ENCODE data around the gene GARIN5A.

DNA sequence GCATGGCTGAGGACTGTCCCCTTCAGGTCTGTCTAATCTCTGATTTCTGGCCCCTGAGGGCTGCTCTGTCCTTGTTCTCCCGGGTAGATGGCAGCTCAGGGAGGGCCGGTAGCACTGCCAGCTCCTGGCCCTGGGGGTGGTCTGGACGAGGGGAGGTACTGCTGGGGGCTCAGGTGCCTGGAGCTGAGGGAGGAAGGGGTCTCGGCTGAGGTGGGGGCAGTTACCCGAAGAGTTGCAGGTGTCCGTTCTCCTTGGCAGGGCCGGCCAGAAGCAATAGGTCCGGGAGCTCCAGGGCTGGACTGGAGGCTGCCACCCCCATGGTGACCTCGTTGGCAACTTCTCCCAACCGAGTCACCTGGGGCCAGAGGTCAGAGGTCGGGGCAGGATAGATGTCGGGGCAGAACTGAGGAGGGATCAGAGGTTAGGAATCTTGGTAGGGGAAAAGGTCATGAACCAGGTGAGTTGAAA, 1.5 kb downstream of the GARIN5A start:
- TF ChIP-seq, protein P1, sequence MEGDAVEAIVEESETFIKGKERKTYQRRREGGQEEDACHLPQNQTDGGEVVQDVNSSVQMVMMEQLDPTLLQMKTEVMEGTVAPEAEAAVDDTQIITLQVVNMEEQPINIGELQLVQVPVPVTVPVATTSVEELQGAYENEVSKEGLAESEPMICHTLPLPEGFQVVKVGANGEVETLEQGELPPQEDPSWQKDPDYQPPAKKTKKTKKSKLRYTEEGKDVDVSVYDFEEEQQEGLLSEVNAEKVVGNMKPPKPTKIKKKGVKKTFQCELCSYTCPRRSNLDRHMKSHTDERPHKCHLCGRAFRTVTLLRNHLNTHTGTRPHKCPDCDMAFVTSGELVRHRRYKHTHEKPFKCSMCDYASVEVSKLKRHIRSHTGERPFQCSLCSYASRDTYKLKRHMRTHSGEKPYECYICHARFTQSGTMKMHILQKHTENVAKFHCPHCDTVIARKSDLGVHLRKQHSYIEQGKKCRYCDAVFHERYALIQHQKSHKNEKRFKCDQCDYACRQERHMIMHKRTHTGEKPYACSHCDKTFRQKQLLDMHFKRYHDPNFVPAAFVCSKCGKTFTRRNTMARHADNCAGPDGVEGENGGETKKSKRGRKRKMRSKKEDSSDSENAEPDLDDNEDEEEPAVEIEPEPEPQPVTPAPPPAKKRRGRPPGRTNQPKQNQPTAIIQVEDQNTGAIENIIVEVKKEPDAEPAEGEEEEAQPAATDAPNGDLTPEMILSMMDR (IDR thresholded peaks at IDR 0.05) = no peak
- TF ChIP-seq TAF1 (IDR thresholded peaks at IDR 0.05; ENCODE audit: borderline replicate concordance, low read depth, low read length) = no peak

All from SK-N-SH (cell line).